HG03558 (cell line): Measurements from ENCODE around the gene WNK2.
"Not testable (repeated sequence)": the region's sequence is repeated elsewhere in the genome, so short reads cannot be mapped to it uniquely, and the experiment has no call there.

Source experiments
- ATAC-seq: cut with Tn5 transposase; IDR thresholded peaks from one replicate; pipeline ENCODE4 v1.9.1; 2021; ENCODE audit warnings: moderate number of reproducible peaks; ENCODE audit not compliant: unreplicated experiment; ENCODE audit errors: extremely low read depth

Gene WNK2

DNA sequence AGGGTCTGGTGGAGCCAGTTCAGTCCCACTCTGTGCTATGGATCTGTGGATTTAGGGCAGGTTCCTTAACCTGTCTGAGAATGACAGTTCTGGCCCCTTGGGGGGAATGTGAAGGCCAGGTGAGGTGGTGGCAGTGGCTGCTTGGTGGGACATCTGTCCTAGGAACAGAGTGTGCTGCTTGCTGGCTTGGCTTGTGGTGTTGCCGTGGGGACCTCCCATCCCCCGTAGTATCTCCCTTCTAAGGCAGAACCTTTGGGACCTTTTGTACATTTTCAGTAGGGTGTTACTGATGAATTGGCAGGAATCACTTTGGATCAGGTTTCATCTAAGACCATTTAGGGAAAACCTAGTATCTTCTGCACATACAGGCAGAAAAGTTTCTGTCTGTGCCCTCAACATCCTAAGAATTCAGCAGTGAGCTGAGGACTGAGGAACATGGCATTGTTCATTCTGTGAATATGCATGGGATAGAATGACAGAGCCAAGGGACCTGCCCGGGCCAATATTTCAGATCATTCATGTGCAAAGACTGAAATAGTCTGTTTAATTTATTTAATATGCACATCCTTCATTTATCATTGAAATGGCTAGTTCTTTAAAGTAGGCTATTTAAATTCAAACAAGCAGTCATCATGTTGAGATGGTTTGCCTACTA is 64.6 kb downstream of the WNK2 start:
- ATAC-seq: no peak

DNA sequence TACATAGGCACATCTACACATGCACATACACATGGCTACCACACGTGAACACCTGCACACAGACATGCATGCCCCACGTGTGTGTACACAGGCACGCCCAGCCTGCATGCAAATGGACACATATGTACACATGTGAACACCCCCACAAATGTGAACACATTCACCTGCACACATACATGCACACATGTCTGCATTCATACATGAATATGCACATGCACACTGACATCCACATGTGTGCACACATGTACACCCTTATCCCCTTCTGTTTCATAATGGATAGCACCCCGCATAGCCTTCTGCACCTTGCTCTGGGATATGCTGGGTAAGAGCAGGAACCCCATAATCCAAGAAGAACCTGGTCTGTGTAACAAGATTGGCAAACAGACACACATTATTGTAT is 66.2 kb downstream of the WNK2 start:
- ATAC-seq: no peak

DNA sequence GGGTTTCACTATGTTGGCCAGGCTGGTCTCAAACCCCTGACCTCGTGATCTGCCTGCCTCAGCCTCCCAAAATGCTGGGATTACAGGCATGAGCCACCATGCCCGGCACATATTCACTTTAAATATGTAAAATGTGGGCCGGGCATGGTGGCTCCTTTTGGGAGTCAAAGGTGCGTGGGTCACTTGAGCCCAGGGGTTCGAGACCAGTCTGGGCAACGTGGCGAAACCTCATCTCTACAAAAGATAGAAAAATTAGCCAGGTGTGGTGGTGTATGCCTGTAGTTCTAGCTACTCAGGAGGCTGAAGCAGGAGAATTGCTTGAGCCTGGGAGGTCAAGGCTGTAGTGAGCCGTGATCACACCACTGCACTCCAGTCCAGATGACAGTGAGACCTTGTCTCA is 67.4 kb downstream of the WNK2 start:
- ATAC-seq: not testable (repeated sequence)

DNA sequence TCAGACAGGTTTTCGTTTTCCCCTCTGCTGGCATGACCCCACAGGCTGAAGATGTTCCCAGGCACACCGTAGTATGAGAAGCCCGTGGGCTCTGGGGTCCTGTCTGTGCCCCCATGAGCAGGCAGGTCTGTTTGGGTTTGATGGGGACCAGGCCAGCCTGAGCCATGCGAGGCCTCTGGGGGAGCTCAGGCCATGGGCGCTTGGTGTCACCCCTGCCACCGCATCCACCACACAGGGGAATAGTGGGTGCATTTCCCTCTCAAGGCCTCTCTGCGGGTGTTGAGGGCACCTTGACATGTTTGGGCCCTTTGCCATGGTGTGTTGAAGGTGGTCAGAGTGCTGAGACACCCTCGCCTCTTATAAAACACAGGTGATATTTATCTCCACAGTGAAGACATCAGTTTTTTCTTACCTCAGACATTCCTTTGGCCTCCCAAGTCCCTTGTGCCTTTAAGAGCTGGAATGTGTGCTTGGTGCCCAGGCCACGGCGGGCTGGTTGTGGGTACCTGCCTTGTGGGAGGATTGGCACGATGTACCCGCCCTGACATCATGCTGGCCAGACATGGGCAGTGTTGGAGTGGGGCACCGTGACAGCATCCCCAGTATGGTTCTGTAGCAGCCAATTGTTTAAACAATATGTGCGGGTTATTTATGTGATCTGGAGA is 68.3 kb downstream of the WNK2 start:
- ATAC-seq: no peak

DNA sequence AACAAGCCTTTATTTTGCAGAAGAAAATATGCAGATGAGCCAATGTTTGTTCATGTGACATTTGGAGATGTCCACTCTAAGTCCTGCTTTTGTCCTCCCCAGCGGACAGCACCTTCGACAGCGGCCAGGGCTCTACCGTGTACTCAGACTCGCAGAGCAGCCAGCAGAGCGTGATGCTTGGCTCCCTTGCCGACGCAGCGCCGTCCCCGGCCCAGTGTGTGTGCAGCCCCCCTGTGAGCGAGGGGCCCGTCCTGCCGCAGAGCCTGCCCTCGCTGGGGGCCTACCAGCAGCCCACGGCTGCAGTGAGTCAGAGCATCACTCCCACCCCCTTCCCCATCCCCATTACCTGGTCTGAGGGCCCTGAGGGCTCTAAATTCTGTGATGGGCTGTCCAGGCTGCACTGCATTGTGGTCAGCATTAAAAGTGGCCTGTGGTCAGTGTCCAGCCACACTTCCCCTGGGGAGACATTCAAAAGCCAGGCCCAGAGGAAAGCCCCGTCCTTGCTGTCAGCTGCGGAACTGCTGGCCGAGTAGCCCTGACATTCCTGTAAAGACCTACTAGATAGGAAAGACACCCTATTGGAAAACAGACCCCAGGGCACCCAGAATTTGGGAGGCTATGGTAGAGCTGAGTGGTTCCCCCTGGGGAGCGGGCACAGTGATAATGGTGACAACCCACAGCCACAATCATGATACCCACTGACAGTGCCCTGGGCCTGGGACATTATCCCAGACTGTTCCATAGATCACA is 69.0 kb downstream of the WNK2 start:
- ATAC-seq: no peak

DNA sequence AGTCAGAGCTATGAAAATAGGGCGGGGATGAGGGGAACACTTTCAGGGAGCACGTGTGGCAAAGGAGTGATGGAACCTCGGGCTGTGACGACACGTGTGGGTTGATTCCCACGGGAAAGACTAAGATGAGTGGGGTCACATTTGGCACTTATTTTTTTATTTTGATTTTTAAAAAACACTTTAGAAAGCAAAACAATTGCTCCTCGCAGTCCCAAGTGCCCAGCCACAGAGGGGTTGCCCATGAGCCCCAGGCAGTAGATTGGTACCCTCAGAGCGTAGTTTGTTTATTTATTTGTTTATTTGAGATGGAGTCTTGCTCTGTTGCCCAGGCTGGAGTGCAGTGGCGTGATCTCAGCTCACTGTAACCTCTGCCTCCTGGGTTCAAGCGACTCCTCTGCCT is 69.7 kb downstream of the WNK2 start:
- no peak for ATAC-seq

DNA sequence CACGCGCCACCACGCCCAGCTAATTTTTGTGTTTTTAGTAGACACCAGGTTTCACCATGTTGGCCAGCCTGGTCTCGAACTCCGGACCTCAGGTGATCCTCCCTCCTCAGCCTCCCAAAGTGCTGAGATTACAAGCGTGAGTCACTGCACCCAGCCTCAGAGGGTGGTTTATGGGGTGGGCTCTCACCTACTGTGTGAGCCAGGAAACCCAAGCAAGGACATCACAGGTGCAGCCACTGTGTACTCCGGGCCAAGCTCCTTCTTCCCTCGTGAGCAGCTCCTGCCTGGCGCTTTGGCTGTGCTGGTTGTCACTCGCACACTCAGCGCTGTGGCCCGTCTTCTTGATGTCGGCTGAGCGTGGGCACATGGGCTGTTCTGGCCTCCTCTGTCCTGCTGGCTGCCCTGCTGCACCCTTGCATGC is 70.1 kb downstream of the WNK2 start:
- no peak for ATAC-seq

DNA sequence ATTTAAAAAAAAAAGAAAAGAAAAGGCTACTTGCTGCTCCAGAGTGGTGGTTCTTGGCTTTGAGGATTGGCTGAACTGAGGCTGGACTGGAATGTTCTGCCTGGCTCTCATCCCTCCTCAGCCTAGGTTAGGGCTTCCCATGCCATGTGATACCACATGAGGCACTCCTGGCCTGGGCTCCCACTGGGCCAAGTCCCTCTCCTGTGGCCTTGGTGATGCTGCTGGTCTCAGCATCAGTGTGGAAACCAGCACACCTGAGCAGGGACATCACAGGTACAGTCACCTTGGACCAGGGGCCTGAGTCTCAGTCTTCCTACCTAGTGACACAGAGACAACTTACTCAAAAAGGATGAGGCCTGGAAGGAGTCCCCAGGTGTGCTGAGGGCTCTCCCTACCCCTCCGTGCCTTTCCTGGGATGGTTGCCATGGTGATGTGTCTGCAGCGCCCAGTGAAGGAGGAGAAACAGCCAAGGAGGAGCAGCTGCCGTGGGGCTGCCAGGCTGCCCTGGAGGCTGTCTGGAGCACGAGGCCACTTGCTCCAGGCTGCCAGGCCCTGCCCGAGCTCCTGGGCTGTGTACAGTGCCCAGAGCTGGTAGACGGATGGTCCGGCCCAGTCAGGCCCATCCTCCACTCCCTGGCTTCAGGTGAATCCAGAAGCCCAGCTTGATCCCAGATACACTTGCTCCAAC is 71.0 kb downstream of the WNK2 start:
- no peak for ATAC-seq

DNA sequence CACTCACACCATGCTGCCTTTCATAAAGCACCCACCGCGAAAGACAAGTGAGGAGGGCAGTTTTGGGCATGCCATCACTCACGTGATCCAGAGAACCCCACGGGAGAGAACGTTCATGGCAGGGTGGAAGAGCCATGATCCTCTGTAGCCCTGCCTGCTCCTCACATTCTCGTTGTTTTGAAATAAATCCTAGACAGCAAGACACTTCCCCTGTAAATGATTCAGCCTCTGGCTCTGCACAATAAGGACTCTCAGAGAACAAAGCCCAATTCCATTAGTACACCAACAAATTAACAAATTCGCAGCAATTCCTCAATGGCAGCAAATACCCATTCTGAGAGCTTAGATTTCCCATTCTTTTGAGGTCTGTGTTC is 71.5 kb downstream of the WNK2 start:
- ATAC-seq: no peak

DNA sequence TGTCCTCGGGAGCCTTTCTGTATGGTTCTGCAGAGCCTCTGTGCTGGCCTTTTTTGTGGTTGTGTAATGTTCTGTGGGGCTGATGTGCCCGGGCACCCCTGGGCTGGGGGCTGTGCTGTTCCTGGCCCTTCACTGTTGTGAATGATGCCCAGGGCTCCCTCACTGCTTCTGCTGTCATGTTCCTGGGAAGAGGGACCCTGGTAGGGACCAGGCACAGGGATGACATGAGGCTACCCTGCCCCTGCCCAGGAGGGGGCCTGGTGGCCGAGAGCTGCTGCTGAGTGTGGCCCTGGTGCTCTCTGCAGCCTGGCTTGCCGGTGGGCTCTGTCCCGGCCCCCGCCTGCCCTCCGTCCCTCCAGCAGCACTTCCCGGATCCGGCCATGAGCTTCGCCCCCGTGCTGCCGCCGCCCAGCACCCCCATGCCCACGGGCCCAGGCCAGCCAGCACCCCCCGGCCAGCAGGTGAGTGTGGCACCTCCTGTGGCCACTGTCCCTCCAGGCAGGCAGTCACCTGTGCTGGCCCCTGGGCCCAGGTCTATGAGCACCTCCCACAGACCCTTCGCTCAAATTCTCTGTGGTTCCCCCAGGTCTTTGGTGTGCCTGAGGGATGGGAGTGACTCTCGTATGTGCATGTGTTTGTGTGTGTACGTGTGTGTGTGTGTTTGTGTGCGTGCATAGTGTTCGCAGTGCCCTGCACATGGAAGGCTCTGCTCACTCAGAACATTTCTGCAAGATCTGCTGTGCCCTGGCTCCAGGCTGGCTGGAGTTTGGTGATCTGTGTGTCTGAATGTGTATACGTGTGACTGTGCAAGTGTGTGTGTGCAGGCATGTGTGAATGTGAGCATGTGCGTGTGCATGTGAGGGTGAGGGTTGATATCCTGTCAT is 72.3 kb downstream of the WNK2 start:
- ATAC-seq: no peak

DNA sequence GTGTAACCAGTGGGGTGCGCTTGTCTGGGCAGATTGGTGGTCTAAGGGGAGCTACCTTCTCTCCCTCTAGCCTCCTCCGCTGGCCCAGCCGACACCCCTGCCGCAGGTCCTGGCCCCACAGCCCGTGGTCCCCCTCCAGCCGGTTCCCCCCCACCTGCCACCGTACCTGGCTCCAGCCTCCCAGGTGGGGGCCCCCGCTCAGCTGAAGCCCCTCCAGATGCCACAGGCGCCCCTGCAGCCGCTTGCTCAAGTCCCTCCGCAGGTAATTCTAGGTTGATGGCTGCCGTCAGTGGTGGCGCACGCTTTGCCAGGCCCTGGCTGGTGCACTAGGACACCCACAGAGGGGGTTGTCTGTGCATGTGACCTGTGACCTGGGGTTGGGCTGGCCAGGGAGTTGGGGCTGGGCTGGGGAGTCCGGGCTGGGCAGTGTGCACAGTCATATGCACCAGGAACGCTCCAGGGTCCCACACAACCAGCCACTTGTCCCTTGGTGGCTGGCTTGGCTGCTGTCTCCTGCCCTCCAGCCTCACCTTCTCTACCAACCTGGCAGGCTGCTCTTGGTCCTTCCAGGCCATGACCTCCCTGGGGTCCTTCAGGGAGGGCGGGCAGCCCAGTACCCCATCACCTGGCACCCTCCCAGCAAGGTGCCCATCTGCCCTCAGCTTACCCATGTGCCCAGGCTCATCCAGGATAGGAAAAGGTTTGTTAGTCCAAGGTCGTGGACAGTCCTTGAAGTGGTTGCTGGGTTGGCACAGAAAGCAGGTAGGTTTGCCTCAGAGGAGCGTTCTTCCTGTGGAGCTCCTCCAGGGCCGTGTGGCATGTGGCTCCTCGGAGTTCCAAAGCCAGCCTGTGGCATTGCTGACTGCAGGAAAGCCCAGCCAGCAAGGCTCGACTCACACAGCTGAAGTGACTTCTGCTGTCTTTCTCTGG is 73.2 kb downstream of the WNK2 start:
- no peak for ATAC-seq

DNA sequence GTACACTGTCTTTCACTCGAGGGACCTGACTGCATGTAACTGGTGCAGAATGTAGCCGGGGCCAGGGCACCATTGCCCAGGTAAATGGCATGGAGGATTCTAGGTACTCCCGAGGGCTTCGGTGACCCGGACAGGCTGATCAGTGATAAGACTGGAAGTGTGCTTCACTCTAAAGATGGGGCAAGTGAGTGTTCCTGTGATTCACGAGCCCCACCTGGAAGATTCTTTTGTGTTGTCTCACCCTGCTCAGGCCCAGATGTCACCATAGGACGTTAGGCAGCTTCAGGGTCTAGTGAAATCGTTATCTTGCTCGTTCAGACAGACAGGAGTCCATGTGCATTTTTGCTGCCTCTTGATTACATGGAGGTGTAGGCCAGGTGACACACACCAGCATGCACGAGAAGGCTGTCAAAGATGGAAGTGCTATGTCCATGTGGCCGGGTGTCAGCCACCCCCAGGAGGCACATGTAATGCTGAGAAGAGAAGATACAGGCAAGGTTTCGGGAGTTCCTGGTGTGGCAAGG is 73.9 kb downstream of the WNK2 start:
- ATAC-seq: no peak

DNA sequence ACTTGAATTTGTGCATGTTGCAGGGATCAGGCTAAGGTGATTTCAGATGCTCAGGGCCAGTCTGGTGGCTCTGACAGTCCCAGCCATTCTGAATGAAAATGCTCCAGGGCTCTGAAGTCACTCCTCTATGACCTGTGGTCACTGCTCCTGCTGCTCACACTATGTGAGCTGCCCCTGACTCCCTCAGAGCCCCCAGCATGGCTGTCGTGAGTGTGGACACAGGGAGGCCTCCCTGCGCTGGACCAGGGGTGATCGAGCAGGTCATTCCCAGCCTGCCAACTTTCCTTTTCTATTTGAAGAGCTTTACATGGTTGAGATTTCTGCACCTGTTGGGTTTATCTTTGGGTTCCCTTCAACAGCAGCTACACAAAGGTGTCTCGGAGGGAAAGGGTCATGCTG is 74.5 kb downstream of the WNK2 start:
- no peak for ATAC-seq

DNA sequence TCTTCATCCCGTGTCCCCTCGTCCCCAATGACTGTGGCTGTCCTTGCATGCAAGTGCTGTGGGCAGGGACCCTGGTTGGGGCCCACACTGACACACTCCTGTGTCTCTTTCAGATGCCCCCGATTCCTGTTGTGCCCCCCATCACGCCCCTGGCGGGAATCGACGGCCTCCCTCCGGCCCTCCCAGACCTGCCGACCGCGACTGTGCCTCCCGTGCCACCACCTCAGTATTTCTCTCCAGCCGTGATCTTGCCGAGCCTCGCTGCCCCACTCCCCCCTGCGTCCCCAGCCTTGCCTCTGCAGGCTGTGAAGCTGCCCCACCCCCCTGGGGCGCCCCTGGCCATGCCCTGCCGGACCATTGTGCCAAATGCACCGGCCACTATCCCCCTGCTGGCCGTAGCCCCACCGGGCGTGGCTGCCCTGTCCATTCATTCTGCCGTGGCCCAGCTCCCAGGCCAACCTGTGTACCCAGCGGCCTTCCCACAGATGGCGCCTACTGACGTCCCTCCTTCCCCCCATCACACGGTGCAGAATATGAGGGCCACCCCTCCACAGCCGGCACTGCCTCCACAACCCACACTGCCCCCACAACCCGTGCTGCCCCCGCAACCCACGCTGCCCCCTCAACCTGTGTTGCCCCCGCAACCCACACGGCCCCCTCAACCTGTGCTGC is 75.0 kb downstream of the WNK2 start:
- ATAC-seq: no peak

DNA sequence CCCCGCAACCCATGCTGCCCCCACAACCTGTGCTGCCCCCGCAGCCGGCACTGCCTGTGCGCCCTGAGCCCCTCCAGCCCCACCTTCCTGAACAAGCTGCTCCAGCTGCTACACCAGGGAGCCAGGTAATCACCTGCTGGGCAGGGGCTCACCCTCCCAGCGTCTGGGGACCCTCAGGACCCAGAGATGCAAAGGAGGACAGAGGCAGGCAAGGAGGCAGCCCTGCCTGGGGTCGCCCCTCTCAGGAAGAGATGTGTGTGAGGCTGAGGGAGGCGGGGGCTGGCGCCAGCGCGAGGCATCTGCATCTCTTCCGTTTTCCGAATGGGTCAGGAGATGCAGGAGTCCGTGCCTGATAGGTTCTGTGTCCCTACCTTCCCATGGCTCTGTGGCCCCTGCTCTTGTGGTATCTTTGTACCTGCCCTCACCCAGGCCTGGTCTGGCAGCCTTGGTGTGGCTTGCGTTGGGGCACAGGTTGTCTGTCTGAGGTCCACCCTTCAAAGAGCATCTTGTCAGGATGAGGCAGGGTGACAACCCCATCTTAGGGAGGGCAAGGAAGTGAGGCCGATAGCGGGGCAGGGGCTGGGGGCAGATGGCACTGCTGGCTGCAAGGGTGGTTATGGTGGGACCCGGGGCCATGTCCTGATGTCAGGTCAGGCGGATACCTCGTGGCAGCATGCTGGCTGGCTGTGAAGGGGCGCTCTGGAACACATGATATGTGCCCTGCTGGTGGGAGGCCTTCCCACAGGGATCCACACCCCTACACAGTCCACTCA is 75.7 kb downstream of the WNK2 start:
- ATAC-seq: no peak

DNA sequence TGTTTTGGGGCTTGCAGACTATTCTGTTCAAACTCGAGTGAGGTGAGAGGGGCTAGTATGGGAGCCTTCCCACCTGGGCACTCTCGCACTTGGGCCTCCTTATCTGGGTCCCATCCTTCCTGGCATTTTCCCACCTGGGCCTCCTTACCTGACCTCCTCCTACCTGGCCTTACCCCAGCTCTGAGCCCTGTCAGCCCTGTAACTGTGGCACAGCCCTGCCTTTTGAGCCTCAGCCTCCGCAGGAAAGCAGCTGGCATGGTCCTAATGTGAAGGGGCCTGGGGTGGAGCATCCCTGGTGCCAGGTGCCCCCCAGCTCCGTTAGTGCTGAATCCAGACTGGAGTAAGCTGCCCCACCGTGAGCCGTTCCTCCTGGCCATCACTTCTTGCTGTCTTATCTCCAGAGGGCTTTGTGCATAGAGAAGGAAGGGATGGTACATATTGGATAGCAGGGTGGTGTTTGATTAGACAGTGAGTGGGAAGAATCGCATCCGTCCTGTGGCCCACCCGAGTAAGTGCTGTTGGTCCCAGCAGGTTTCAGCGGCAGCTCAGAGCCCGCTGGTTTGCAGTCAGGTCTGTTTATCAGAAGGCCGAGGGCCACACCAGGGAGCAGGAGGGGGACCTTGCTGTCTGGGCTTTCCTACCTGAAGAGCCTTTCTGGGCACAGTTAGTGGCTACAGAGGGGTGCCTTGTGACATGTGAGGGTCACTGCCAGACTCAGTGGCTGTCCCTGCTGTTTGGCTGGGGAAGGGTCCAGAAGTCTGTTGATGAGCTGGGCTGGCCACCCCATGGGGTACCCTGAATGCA is 76.5 kb downstream of the WNK2 start:
- ATAC-seq: no peak

DNA sequence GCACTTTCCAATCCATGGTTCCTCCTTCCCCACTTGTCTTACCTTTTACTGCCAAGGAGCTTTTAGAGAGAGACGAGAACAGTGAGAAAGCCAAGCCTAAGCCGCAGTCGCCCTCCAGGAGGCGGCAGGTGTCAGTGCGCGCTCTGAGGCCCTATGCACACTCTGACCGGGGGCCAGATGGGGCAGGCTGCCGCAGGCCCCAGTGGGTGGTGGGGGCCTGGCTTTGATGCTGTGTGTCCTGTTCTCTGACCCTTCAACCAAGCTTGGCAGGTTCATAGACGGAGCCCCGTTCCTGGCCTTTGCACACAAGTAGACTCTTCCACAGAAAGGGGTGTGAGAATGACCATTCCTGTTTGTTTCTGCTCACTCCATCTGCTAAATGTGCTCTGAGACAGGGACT is 77.3 kb downstream of the WNK2 start:
- no peak for ATAC-seq
